ENCODE measurements around the gene CPSF4L. TPM values are rescaled to one million over a fixed set of nuclear protein-coding genes. Genes with fewer than 3 reads are reported as not detected.

CPSF4L gene
- polyA plus RNA-seq, 2 of the 4 experiments (the other 2 are of a cell fraction), result 0.13 TPM; not detected in 1

- no peak for DNase-seq (ENCODE audit: low read depth in 1 of 2, low spot score in 1 of 2)
- Histone ChIP-seq H3K4me1 (peaks cover 65% of the 10 kb centered on the region), H3K4me2 (peak overlapping the region; percentile 91), H3K27ac (peak overlapping the region; percentile 95 to 96), H3K4me3 (no peak overlapping the region), H3K9me3 (no peaks in the 10 kb centered on the region)
- FAIRE-seq, result no peak
- 0 out of 2 replicates have a peak, but pooled peaks have one; percentile 39 for TF ChIP-seq RFX5 (IDR thresholded peaks at IDR 0.05)
- TF ChIP-seq JUN (IDR thresholded peaks at IDR 0.05), result no peak
- no peak for TF ChIP-seq ATOH8 (CRISPR knock-in tag; IDR thresholded peaks at IDR 0.05; ENCODE audit: low read depth)
- no peak for TF ChIP-seq NFE2L2 (conservative IDR thresholded peaks at IDR 0.05; ENCODE audit: low read length)
- TF ChIP-seq EP300 (IDR thresholded peaks at IDR 0.05), result no peak
- POLR2A ChIA-PET, result interaction anchor here (0.7 to 5.0 kb wide), 3 partner anchors 8 to 35 kb away, joined by 4 to 24 read pairs (median 22); no protein-coding TSS in a partner anchor
- CTCF ChIA-PET, result interaction anchor here (1.1 to 29.0 kb wide), 14 partner anchors 8 to 747 kb away, joined by 3 to 385 read pairs (median 4); a partner anchor contains a TSS
- ATAC-seq, result no peak
- 77% methylated on average over 9 of the region's 9 CpGs for WGBS (ENCODE audit: missing lambda C conversion rate)
These were observed 45.5 kb upstream of the CPSF4L start for GRCh38 chr17:73307130-73307529.

GRCh38 chr17:73305845-73306836, 44.5 kb upstream of the CPSF4L start:
- ATAC-seq, result no peak
- no peak for FAIRE-seq
- no peaks in the 10 kb centered on the region for H3K9me3 ChIP-seq
- H3K4me1 ChIP-seq, result peaks cover 73% of the 10 kb centered on the region
- ChIA-PET POLR2A (interaction anchor here (5.0 kb wide), 1 partner anchor 36 kb away, joined by 24 read pairs; no protein-coding TSS in a partner anchor), CTCF (interaction anchor here (0.7 to 29.0 kb wide), 17 partner anchors 8 to 1109 kb away, joined by 3 to 385 read pairs (median 4); a partner anchor contains a TSS)
- H3K4me2 ChIP-seq, result peak overlapping the region; percentile 91
- peak overlapping the region; percentile 33 for H3K4me3 ChIP-seq
- TF ChIP-seq JUNB (IDR thresholded peaks at IDR 0.05) (no peak), HES2 (IDR thresholded peaks at IDR 0.05) (no peak)
- peak overlapping the region; percentile 95 to 96 for H3K27ac ChIP-seq
- DNase-seq (ENCODE audit: low read depth in 1 of 2, low spot score in 1 of 2), result no peak
- 50% methylated on average over 11 of the region's 11 CpGs for WGBS (ENCODE audit: missing lambda C conversion rate)

- H3K4me3 ChIP-seq, result peak overlapping the region; percentile 33
- FAIRE-seq (no peak), ATAC-seq (peak; percentile 55 to 60), DNase-seq (ENCODE audit: low read depth in 1 of 2, low spot score in 1 of 2) (peak; percentile 71 to 82)
- H3K4me2 ChIP-seq, result peak overlapping the region; percentile 91
- peak overlapping the region; percentile 95 to 96 for H3K27ac ChIP-seq
- 8% methylated on average over 16 of the region's 16 CpGs for WGBS (ENCODE audit: missing lambda C conversion rate)
- peaks cover 82% of the 10 kb centered on the region for H3K4me1 ChIP-seq
- H3K9me3 ChIP-seq, result no peaks in the 10 kb centered on the region
- POLR2A ChIA-PET, result interaction anchor here (0.5 to 5.0 kb wide), 2 partner anchors 37 to 47 kb away, joined by 3 to 24 read pairs; no protein-coding TSS in a partner anchor
- CTCF ChIA-PET, result interaction anchor here (0.8 to 29.0 kb wide), 10 partner anchors 9 to 894 kb away, joined by 3 to 385 read pairs (median 8); no protein-coding TSS in a partner anchor
- TF ChIP-seq SMC3 (IDR thresholded peaks at IDR 0.05), result no peak; the same call in 2 of the 3 replicates
- no peak for TF ChIP-seq CHD2 (IDR thresholded peaks at IDR 0.05; ENCODE audit: low read length, partially characterized antibody)
- no peak for TF ChIP-seq CBX8 (IDR thresholded peaks at IDR 0.05)
- 0 out of 2 replicates have a peak, but pooled peaks have one; percentile 6 for TF ChIP-seq POLR2AphosphoS2 (conservative IDR thresholded peaks at IDR 0.05; ENCODE audit: low read length)
- TF ChIP-seq USF2 (IDR thresholded peaks at IDR 0.05), result no peak
- TF ChIP-seq ATOH8 (CRISPR knock-in tag; IDR thresholded peaks at IDR 0.05; ENCODE audit: low read depth), result 0 out of 2 replicates have a peak, but pooled peaks have one; percentile 10
- TF ChIP-seq CHD4 (IDR thresholded peaks at IDR 0.05; ENCODE audit: borderline replicate concordance), result no peak
- no peak for TF ChIP-seq BHLHE40 (IDR thresholded peaks at IDR 0.05; ENCODE audit: low read depth, low read length)
- no peak for TF ChIP-seq RARB (CRISPR knock-in tag; IDR thresholded peaks at IDR 0.05)
- no peak for TF ChIP-seq REST (IDR thresholded peaks at IDR 0.05)
- no peak for TF ChIP-seq HOXA7 (CRISPR knock-in tag; IDR thresholded peaks at IDR 0.05)
- peak; percentile 24; the same call in 1 of the 2 replicates for TF ChIP-seq HOXB5 (CRISPR knock-in tag; IDR thresholded peaks at IDR 0.05)
- no peak for TF ChIP-seq ELK1 (IDR thresholded peaks at IDR 0.05; ENCODE audit: low read depth, low read length)
- TF ChIP-seq TFCP2L1 (CRISPR knock-in tag; IDR thresholded peaks at IDR 0.05), result no peak
These were observed 43.5 kb upstream of the CPSF4L start for GRCh38 chr17:73304971-73305812.

All from A549 (cell line).